Renal pelvis (tissue), 12 donors: ENCODE data around the gene CCDC120. TPM values are rescaled to one million over a fixed set of nuclear protein-coding genes. Genes with fewer than 3 reads are reported as not detected.
A peak's percentile ranks its signal among the peaks of the same experiment; 100 is the strongest.

Experiments used
- DNase-seq: peaks from one replicate; pipeline ENCODE4 v3.0.0-alpha.2; 2013
- long read RNA-seq, 16 experiments: transcript quantifications; one replicate each; lab custom pipeline, GENCODE V29; 2026
- polyA plus RNA-seq, 3 donors: library from polyadenylated mRNA; unstranded; fragments of 120-200 nt; gene quantifications; one replicate each; pipeline ENCODE4 v1.2.1, GENCODE V29; 2013; ENCODE audit not compliant: insufficient read length in 3 of 3

The CCDC120 gene
- polyA plus RNA-seq: 10 to 100 TPM; 11.9 to 16.8 (median 14.7) TPM
- long read RNA-seq, donor 1, transcript CCDC120-208 (1 exons, 2,953 nt): major isoform, 5 of 5 reads
- long read RNA-seq, donor 1, partial matches to known transcripts: 0 of 5 reads
- long read RNA-seq, donor 1, other reads (novel, unspliced or antisense): 0 of 5 reads
- long read RNA-seq, donor 2, transcript CCDC120-208 (1 exons, 2,953 nt): major isoform, 8 of 9 reads
- long read RNA-seq, donor 2, partial matches to known transcripts: 0 of 9 reads
- long read RNA-seq, donor 2, other reads (novel, unspliced or antisense): 0 of 9 reads
- long read RNA-seq, donor 3, transcript CCDC120-208 (1 exons, 2,953 nt): major isoform, 6 of 7 reads
- long read RNA-seq, donor 3, partial matches to known transcripts: 0 of 7 reads
- long read RNA-seq, donor 3, other reads (novel, unspliced or antisense): 0 of 7 reads
- long read RNA-seq, donor 4, transcript CCDC120-208 (1 exons, 2,953 nt): major isoform, 6 of 6 reads
- long read RNA-seq, donor 4, partial matches to known transcripts: 0 of 6 reads
- long read RNA-seq, donor 4, other reads (novel, unspliced or antisense): 0 of 6 reads
- long read RNA-seq, donor 5, partial matches to known transcripts: 0 of 1 reads
- long read RNA-seq, donor 5, other reads (novel, unspliced or antisense): 0 of 1 reads
- long read RNA-seq, donor 6, partial matches to known transcripts: 0 of 3 reads
- long read RNA-seq, donor 6, other reads (novel, unspliced or antisense): 0 of 3 reads
- long read RNA-seq, donor 7, partial matches to known transcripts: 81 of 85 reads
- long read RNA-seq, donor 7, other reads (novel, unspliced or antisense): 0 of 85 reads
- long read RNA-seq, donor 8, partial matches to known transcripts: 0 of 2 reads
- long read RNA-seq, donor 8, other reads (novel, unspliced or antisense): 0 of 2 reads
- long read RNA-seq, donor 9, transcript CCDC120-208 (1 exons, 2,953 nt): major isoform, 9 of 9 reads
- long read RNA-seq, donor 9, partial matches to known transcripts: 0 of 9 reads
- long read RNA-seq, donor 9, other reads (novel, unspliced or antisense): 0 of 9 reads
- long read RNA-seq, donor 10, transcript CCDC120-208 (1 exons, 2,953 nt): major isoform, 8 of 27 reads
- long read RNA-seq, donor 10, partial matches to known transcripts: 18 of 27 reads
- long read RNA-seq, donor 10, other reads (novel, unspliced or antisense): 0 of 27 reads
- long read RNA-seq, donor 11, transcript CCDC120-208 (1 exons, 2,953 nt): major isoform, 5 of 5 reads
- long read RNA-seq, donor 11, partial matches to known transcripts: 0 of 5 reads
- long read RNA-seq, donor 11, other reads (novel, unspliced or antisense): 0 of 5 reads
- long read RNA-seq, donor 12, transcript CCDC120-208 (1 exons, 2,953 nt): major isoform, 6 of 7 reads
- long read RNA-seq, donor 12, partial matches to known transcripts: 0 of 7 reads
- long read RNA-seq, donor 12, other reads (novel, unspliced or antisense): 0 of 7 reads
- long read RNA-seq, donor 13, partial matches to known transcripts: 0 of 4 reads
- long read RNA-seq, donor 13, other reads (novel, unspliced or antisense): 0 of 4 reads
- long read RNA-seq, donor 14, transcript CCDC120-208 (1 exons, 2,953 nt): major isoform, 8 of 8 reads
- long read RNA-seq, donor 14, partial matches to known transcripts: 0 of 8 reads
- long read RNA-seq, donor 14, other reads (novel, unspliced or antisense): 0 of 8 reads
- long read RNA-seq, donor 15, transcript CCDC120-208 (1 exons, 2,953 nt): major isoform, 6 of 12 reads
- long read RNA-seq, donor 15, partial matches to known transcripts: 6 of 12 reads
- long read RNA-seq, donor 15, other reads (novel, unspliced or antisense): 0 of 12 reads
- long read RNA-seq, donor 16, transcript CCDC120-208 (1 exons, 2,953 nt): major isoform, 12 of 145 reads
- long read RNA-seq, donor 16, partial matches to known transcripts: 57 of 145 reads
- long read RNA-seq, donor 16, other reads (novel, unspliced or antisense): 76 of 145 reads

- DNase-seq: no peak
These were observed at the start of gene CCDC120 for GRCh38 chrX:49058794-49059193. Gene CCDC120, plus strand, starts transcription at chrX:49058999. Its CDS starts 3,043 bp downstream, at chrX:49062042.

- no peak for DNase-seq
These were observed 39.7 kb upstream of the CCDC120 start for GRCh38 chrX:49019050-49019449.

- no peak for DNase-seq
These were observed 39.1 kb upstream of the CCDC120 start for GRCh38 chrX:49019599-49020249.

- DNase-seq: no peak
These were observed 28.9 kb upstream of the CCDC120 start for GRCh38 chrX:49029876-49030275.

GRCh38 chrX:49030283-49030682, 28.5 kb upstream of the CCDC120 start:
- no peak for DNase-seq

GRCh38 chrX:49037883-49038475, 20.8 kb upstream of the CCDC120 start:
- no peak for DNase-seq

GRCh38 chrX:49039598-49040375, 19.0 kb upstream of the CCDC120 start:
- peak; percentile 66 for DNase-seq

- DNase-seq: no peak
These were observed 18.3 kb upstream of the CCDC120 start for GRCh38 chrX:49040376-49040955.

- DNase-seq: no peak
These were observed 16.8 kb upstream of the CCDC120 start for GRCh38 chrX:49041744-49042580.

GRCh38 chrX:49042581-49043219, 16.1 kb upstream of the CCDC120 start:
- DNase-seq: no peak

GRCh38 chrX:49043220-49043986, 15.4 kb upstream of the CCDC120 start, which contains the start of gene TFE3:
Gene TFE3, minus strand, starts transcription at chrX:49043357. Its CDS starts 131 bp downstream, at chrX:49043226.
- DNase-seq: peak; percentile 98

- no peak for DNase-seq
These were observed 14.9 kb upstream of the CCDC120 start for GRCh38 chrX:49043987-49044281.

- DNase-seq: peak; percentile 75
These were observed 5.4 kb upstream of the CCDC120 start for GRCh38 chrX:49053223-49054072.

GRCh38 chrX:49054073-49054762, 4.6 kb upstream of the CCDC120 start:
- no peak for DNase-seq
